Caco-2 (cell line): Measurements from ENCODE around the gene SLC25A29. TPM values are rescaled to one million over a fixed set of nuclear protein-coding genes. Genes with fewer than 3 reads are reported as not detected.

Experiments
- BruUV-seq: library from RNA; stranded (reverse); fragments of 400-500 nt; replicated peaks from 2 replicates; lab custom pipeline; 2021; lab: Mats Ljungman, UMichigan
- CTCF ChIA-PET: fragments of 300-600 bp; sonication (Branson Sonifier 250); formaldehyde crosslinking; loops from one replicate; lab custom pipeline; 2022; ENCODE audit warnings: antibody characterized with exemption; lab: Charles Lee
- POLR2A ChIA-PET: fragments of 300-600 bp; sonication (Branson Sonifier 250); formaldehyde crosslinking; loops from one replicate; lab custom pipeline; 2022; ENCODE audit warnings: antibody characterized with exemption; lab: Charles Lee
- DNase-seq, 2 experiments: peaks; one replicate each; pipeline versions ENCODE4 v3.0.0 to v3.0.0-alpha.2; 2020 to 2022
- H3K27me3 ChIP-seq: replicated peaks from 2 replicates; pipeline ENCODE4 v1.6.0; 2011; ENCODE audit warnings: low read length; ENCODE audit not compliant: control insufficient read depth, insufficient read depth
- H3K36me3 ChIP-seq: 2 replicates; pipeline ENCODE4 v1.5.1; 2011; ENCODE audit warnings: low read length; ENCODE audit not compliant: control insufficient read depth, insufficient read depth
- H3K4me1 ChIP-seq: fragments of 250-450 bp; sonication (Bioruptor Pico); 2 replicates; pipeline ENCODE4 v1.5.1; 2020; ENCODE audit warnings: mild to moderate bottlenecking
- H3K4me3 ChIP-seq: 2 replicates; pipeline ENCODE4 v1.5.1; 2011; ENCODE audit warnings: low read depth, mild to moderate bottlenecking, control low read depth, low read length
- H3K9me3 ChIP-seq: fragments of 250-450 bp; sonication (Bioruptor Pico); 2 replicates; pipeline ENCODE4 v1.5.1; 2020; ENCODE audit warnings: mild to moderate bottlenecking, moderate library complexity
- H3K27ac Mint-ChIP-seq: one replicate; pipeline ENCODE4 v1.8.0; 2022; ENCODE audit warnings: mixed read lengths; ENCODE audit not compliant: unreplicated experiment
- H3K27me3 Mint-ChIP-seq: one replicate; pipeline ENCODE4 v1.8.0; 2022; ENCODE audit warnings: mixed read lengths; ENCODE audit not compliant: insufficient read depth, unreplicated experiment
- H3K36me3 Mint-ChIP-seq: one replicate; pipeline ENCODE4 v1.8.0; 2022; ENCODE audit warnings: mild to moderate bottlenecking, mixed read lengths; ENCODE audit not compliant: insufficient read depth, unreplicated experiment
- H3K4me1 Mint-ChIP-seq: one replicate; pipeline ENCODE4 v1.8.0; 2022; ENCODE audit warnings: low read depth, mixed read lengths; ENCODE audit not compliant: unreplicated experiment
- H3K4me3 Mint-ChIP-seq: one replicate; pipeline ENCODE4 v1.8.0; 2022; ENCODE audit warnings: mild to moderate bottlenecking, moderate library complexity, mixed read lengths; ENCODE audit not compliant: unreplicated experiment
- H3K9me3 Mint-ChIP-seq: one replicate; pipeline ENCODE4 v1.8.0; 2022; ENCODE audit warnings: mixed read lengths; ENCODE audit not compliant: unreplicated experiment
- CTCF ChIP-seq, 2 experiments: fragments of 200-600 bp in 1 of 2; IDR thresholded peaks; 1 replicate in 1 of 2; 2 replicates in 1 of 2; pipeline versions ENCODE4 v1.5.1 to v1.8.0; 2011 to 2022; ENCODE audit warnings: antibody characterized with exemption in 1 of 2, control low read depth in 1 of 2, inconsistent platforms in 1 of 2, low read depth in 1 of 2, low read length in 1 of 2, mild to moderate bottlenecking in 1 of 2, moderate library complexity in 1 of 2; ENCODE audit not compliant: insufficient read depth in 1 of 2, severe bottlenecking in 1 of 2, unreplicated experiment in 1 of 2
- intact Hi-C: fragments of 100-400 bp; cut with micrococcal nuclease; formaldehyde crosslinking; loops from one replicate; pipeline ENCODE4 v1.10.0; 2022; ENCODE audit not compliant: unreplicated experiment
- total RNA-seq: library from RNA; stranded (reverse); gene quantifications from 2 replicates; pipeline ENCODE4 v1.2.3, GENCODE V29; 2022

SLC25A29 gene
- total RNA-seq, 1 experiment from 2014 or later: 28.5 TPM

- intact Hi-C loops: no loop called here
- no peaks in the 10 kb centered on the region for H3K27me3 Mint-ChIP-seq
- H3K36me3 ChIP-seq: no peaks in the 10 kb centered on the region; the same call in 1 of the 2 replicates
- H3K9me3 ChIP-seq: no peaks in the 10 kb centered on the region
- no peaks in the 10 kb centered on the region for H3K4me1 Mint-ChIP-seq
- H3K4me1 ChIP-seq: no peaks in the 10 kb centered on the region
- H3K9me3 Mint-ChIP-seq: no peaks in the 10 kb centered on the region
- DNase-seq: no peak
- CTCF ChIA-PET: no interaction called here
- H3K36me3 Mint-ChIP-seq: peaks cover 26% of the 10 kb centered on the region
- TF ChIP-seq CTCF (IDR thresholded peaks at IDR 0.05; ENCODE audit: insufficient read depth in 1 of 2, low read depth in 1 of 2, low read length in 1 of 2, severe bottlenecking in 1 of 2, unreplicated experiment in 1 of 2): no peak
- H3K4me3 ChIP-seq: no peak overlapping the region
- no peak overlapping the region for H3K27ac Mint-ChIP-seq
- no TSS peak for BruUV-seq
- no peak overlapping the region for H3K4me3 Mint-ChIP-seq
- no peaks in the 10 kb centered on the region for H3K27me3 ChIP-seq
- POLR2A ChIA-PET: no interaction called here
Measured at GRCh38 chr14:100292301-100292775, 13.9 kb downstream of the SLC25A29 start.

- POLR2A ChIA-PET: no interaction called here
- BruUV-seq: TSS peak; percentile 33
Measured at GRCh38 chr14:100291305-100292075, 14.8 kb downstream of the SLC25A29 start.

More at GRCh38 chr14:100291305-100292075, 14.8 kb downstream of the SLC25A29 start:
- Mint-ChIP-seq H3K4me3 (no peak overlapping the region), H3K9me3 (no peaks in the 10 kb centered on the region), H3K36me3 (peaks cover 20% of the 10 kb centered on the region), H3K27ac (no peak overlapping the region), H3K27me3 (no peaks in the 10 kb centered on the region), H3K4me1 (no peaks in the 10 kb centered on the region)
- no peak for TF ChIP-seq CTCF (IDR thresholded peaks at IDR 0.05; ENCODE audit: insufficient read depth in 1 of 2, low read depth in 1 of 2, low read length in 1 of 2, severe bottlenecking in 1 of 2, unreplicated experiment in 1 of 2)
- Histone ChIP-seq H3K27me3 (no peaks in the 10 kb centered on the region), H3K4me1 (no peaks in the 10 kb centered on the region), H3K36me3 (no peaks in the 10 kb centered on the region; the same call in 1 of the 2 replicates), H3K4me3 (no peak overlapping the region), H3K9me3 (no peaks in the 10 kb centered on the region)
- no peak for DNase-seq
- intact Hi-C loops: no loop called here
- CTCF ChIA-PET: no interaction called here
